ENCODE measurements around the gene FOXF1. TPM values are rescaled to one million over a fixed set of nuclear protein-coding genes. Genes with fewer than 3 reads are reported as not detected.

The FOXF1 gene
- total and polyA plus RNA-seq, 9 of the 15 experiments (the other 6 are each of a cell fraction or from before 2014, with no cell fraction given), result 0.04 TPM; not detected in 8

- ATAC-seq (no peak), FAIRE-seq (no peak), DNase-seq (ENCODE audit: extremely low read depth in 1 of 4, low spot score in 3 of 4) (no peak)
- H3K79me2 ChIP-seq (ENCODE audit: control insufficient read depth, insufficient read depth, low read length), result no peaks in the 10 kb centered on the region
- in situ Hi-C loops (cut with MboI), result no loop called here
- TF ChIP-seq BDP1 (IDR thresholded peaks at IDR 0.05; ENCODE audit: insufficient read depth, insufficient read length) (no peak), ZFP36 (IDR thresholded peaks at IDR 0.05; ENCODE audit: low read depth, low read length, partially characterized antibody) (no peak), ZNF561 (CRISPR knock-in tag; conservative IDR thresholded peaks at IDR 0.05) (no peak), ZNF398 (CRISPR knock-in tag; IDR thresholded peaks at IDR 0.05) (no peak), ZNF324 (CRISPR knock-in tag; IDR thresholded peaks at IDR 0.05) (no peak), ZNF695 (CRISPR knock-in tag; IDR thresholded peaks at IDR 0.05) (no peak), THRA (IDR thresholded peaks at IDR 0.05) (no peak), BCOR (IDR thresholded peaks at IDR 0.05) (no peak), SIN3B (IDR thresholded peaks at IDR 0.05; ENCODE audit: low read depth) (no peak), NR2F6 (CRISPR knock-in tag; IDR thresholded peaks at IDR 0.05) (no peak), ZNF253 (CRISPR knock-in tag; conservative IDR thresholded peaks at IDR 0.05) (no peak)
- H3K4me1 ChIP-seq (replicated peaks in 1 of 2; ENCODE audit: control insufficient read depth in 2 of 2, insufficient read depth in 2 of 2, low read length in 2 of 2), result peaks cover 0 to 3% of the 10 kb centered on the region in 2 experiments; a peak in 2 of 5 replicates
- ChIA-PET CTCF (ENCODE audit: low intra/inter-chr PET ratio) (no interaction called here), POLR2A (no interaction called here)
- H3K27me3 ChIP-seq (ENCODE audit: control insufficient read depth in 2 of 2, insufficient read depth in 2 of 2, low read length in 2 of 2), result peaks cover 34 to 78% of the 10 kb centered on the region in 2 experiments
- H3K4me3 ChIP-seq, result no peak overlapping the region
- intact Hi-C loops (cut with micrococcal nuclease), result no loop called here
- H3K36me3 ChIP-seq (ENCODE audit: control insufficient read depth, insufficient read depth, low read length), result no peaks in the 10 kb centered on the region
- no TSS peak for BruUV-seq (replicated peaks)
- no peaks in the 10 kb centered on the region for H3K9me3 ChIP-seq (replicated peaks; ENCODE audit: control insufficient read depth, insufficient read depth, low read depth, low read length)
- 3% methylated on average over 16 of the region's 16 CpGs for WGBS (ENCODE audit: insufficient coverage, low coverage, missing lambda C conversion rate)
- H4K20me1 ChIP-seq (replicated peaks; ENCODE audit: control insufficient read depth, insufficient read depth, low read length), result peaks cover 4% of the 10 kb centered on the region; the same call in 1 of the 2 replicates
- no peak overlapping the region for H3K4me2 ChIP-seq (ENCODE audit: insufficient read depth, low read length)
- no peak overlapping the region for H3K9ac ChIP-seq (ENCODE audit: insufficient read depth in 1 of 2, low read depth in 2 of 2, low read length in 2 of 2)
- no peak overlapping the region for H2AFZ ChIP-seq (ENCODE audit: low read depth, low read length)
- H3K27ac ChIP-seq (ENCODE audit: extremely low read depth, low read depth, low read length), result no peak overlapping the region
- no peaks in the 10 kb centered on the region for H3K9me1 ChIP-seq (ENCODE audit: control insufficient read depth, insufficient read depth, low read length)
Observed at GRCh38 chr16:86495756-86496261, 14.5 kb upstream of the FOXF1 start.

Data from K562 (cell line).